Head of caudate nucleus (tissue), 42 donors: Measurements from ENCODE around the gene IL5RA.

Experiments
- DNase-seq, 42 donors: peaks; one replicate each; pipeline versions ENCODE4 v3.0.0 to v3.0.0-alpha.2; 2020 to 2021; ENCODE audit warnings: mixed read lengths in 7 of 42
- intact Hi-C: fragments of 100-400 bp; cut with DNase I; formaldehyde crosslinking; loops from one replicate; pipeline ENCODE4 v1.15.0; 2022

The IL5RA gene

DNA sequence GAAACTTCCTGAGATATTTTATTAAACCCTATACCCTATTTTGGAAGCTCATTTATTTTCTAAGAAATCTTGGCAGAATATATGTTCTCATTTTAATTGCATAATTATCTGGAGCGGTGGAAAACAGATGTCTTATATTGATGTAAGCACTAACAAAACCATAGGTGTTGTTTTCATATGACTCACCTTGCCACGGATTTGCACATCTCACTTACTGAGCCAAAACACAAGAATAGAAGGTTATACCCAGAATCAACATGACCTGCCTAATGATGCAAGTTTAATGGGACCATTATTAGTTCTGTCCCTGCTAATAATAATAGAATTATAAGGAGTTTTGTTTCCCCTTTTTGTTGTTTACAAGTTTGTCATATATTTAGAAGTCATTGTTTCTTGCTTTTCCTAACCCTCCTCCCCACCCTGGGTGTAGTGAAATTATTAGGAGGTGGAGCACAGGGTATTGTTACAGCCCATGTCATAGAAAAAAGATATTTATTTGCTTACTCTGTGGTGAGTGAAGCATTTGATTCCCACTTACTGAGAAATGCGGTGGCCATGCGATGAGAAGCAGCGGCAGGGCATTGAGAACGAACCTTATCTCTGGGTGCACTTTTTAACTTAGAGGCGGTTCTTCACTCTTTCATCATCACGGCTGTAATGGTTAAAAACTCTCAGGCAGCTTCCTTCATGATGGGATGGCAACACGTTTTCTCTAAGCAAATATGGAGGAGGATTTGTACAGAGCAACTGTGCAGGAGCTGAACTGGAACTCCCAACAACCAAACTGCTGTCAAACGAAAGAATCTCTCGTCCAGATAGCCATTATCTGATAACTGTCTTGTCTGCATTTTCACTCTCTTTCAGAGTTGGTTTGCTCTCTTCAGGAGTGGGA, 521 bp downstream of the IL5RA start:
- no peak for DNase-seq
- intact Hi-C loops, result no loop called here

DNA sequence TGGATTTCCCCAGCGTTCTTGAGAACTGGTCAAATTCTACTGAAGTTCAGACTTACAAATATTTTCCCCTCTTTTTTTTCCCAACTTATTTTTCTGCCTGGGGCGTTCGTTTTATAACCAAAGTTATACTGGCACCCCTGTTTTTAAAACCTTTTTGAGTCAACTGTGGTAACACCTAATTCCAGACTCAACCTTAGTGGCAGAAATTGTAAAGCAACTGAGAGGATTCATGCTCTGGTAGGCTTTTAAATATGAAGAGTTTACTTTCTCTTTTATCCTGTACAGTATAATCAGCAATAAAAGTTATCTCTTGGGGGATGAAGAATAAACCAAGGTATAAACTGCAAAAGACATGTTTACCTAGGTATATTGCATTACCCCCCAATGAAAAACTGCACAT, 2.3 kb downstream of the IL5RA start:
- intact Hi-C loops, result no loop called here

DNA sequence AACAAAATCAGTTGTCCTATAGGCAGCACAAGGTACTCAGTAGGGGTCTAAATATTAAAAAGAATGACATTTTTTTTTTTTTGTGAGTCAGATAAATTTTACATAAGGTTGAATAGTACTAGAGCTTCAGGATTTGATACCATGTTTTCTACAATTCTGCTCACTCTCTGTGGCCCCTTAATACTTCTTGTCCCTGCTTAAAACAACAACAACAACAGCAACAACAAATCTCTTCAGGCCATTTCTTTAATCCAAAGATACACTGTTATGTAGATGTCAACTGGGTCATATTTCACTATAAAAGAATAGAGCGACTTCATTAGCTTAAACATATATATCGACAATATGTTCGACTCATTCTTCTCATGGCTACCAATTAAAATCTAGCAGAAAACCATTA, 3.0 kb downstream of the IL5RA start:
- intact Hi-C loops, result no loop called here
- DNase-seq, result no peak

More for the DNA sequence above, 2.3 kb downstream of the IL5RA start:
- no peak for DNase-seq

DNA sequence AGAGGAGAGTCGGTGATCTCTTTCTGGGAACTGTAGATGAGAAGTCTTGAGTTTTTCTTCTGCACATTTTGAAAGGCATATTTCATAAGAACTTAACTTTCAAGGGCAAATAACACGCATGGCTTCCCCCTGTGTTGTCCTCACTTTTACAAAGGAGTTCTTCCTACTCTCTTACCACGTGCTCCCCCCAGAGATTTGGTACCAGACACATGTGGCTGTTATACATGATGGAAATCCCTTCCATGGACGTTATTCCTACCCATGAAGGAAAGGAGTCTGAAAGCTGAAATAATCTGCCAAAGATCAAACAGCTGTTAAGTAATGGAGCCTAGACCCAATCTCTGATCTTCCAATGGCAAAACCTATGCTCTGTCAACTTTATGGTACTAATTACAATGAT, 4.4 kb downstream of the IL5RA start:
- intact Hi-C loops, result no loop called here
- no peak for DNase-seq

DNA sequence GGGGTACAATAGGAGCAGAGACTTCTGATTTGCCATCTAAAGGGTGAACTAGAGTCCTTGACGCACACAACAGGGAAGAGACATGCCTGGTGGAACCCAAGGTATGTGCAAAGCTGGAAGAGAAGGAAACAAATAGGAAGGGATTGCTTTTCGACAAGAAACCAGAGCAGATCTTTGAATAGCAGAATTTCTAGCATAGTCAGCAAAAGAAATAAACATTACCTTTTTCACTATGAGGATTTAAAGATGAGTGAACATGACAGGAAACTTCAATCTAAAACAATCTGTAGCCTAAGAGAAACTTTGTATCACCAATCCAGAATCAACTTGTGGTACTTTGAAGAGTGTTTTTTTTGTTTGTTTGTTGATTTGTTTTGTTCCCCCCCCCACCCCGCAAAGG, 4.9 kb downstream of the IL5RA start:
- DNase-seq, result no peak
- intact Hi-C loops, result no loop called here

DNA sequence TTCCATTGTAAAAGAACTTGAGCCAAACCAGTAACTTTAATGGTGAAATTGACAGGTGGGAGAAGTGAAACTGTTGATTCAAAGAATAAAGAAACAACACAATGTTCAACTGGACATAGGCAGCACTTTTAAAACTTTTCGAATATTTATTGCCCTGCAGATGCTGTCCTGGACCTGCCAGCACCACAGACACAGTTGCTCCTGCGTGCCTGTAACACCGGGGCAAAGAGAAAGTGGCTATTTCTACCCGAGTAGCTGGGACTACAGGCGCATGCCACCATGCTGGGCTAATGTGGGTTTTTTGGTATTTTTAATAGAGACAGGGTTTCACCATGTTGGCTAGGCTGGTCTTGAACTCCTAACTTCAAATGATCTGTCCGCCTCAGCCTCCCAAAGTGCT, 7.4 kb downstream of the IL5RA start:
- no peak for DNase-seq
- intact Hi-C loops, result no loop called here

DNA sequence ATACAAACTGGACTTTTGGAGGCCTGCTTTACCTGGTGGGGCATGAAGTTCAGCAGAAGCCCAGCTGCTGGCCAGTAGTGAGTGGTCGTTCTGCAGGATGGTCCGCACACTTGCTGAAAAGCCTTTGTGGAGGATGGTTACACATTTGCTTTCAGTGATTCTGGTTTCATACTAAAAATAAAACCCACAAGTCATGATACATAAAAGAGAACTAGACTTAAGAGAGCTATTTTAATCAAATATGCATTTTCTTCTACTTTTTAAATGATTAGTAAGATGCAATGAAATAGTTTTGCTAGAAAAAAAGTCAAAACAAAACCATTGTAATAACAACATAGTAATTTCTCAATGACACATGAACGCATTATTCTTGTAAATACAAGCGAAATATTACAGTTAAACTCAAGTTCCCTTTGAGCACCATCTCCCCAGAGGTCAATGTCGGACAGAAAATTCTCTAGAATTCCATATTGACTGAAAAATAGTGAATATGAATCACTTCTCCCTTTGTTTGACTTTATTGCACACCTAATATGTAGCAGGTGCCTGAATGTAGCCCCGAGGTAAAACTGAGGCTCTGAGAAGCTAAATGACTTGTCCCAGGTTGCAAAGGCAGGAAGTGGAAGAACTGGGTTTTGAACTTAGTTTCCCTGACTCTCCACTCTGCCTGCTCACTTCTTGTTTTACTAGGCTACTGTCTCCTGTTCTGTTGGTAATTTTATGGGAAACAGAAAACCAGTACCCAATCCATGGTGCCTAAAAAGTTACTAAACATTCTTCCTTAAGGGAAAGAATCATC, 8.3 kb downstream of the IL5RA start:
- intact Hi-C loops, result no loop called here

DNA sequence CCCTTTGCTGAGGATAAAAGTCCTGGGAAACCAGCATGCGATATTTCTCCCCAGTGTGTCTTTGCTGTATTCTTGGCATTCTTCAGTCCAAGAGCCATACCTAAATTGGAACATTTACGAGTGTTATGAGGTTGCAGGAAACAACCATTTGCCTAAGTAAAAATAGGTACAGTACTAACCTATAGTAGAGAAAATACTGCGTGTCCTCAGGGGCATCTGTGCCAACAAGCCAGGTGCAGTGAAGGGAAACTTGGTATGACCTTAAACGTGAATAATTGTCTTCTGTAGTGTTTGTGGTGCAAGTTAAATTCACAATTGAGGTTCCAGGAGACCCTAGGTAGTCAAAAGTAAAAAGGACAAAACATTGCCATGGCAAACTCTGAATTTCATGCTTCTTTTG, 12.2 kb downstream of the IL5RA start:
- DNase-seq, result no peak
- intact Hi-C loops, result no loop called here

More for the DNA sequence above, 8.3 kb downstream of the IL5RA start:
- no peak for DNase-seq

DNA sequence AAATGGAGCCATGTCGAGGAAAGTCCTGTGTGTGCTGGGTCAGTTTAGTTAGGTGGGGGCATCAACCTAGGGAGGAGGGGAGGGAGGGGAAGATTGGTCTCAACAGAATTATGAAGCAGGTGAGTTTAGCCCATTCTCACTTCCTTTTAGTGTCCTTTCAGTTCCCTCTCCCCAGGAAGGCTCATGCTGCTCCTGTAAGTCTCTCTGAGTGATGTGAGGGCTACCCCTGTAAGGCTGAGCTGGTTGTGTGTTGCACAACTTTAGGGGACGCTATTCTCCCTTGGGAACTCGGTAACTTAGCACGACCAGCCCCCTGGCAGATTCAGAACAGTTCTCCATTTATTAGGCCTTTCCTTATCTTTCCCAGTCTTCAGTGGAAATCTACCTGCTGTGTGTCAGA, 21.2 kb downstream of the IL5RA start:
- DNase-seq, result no peak
- intact Hi-C loops, result no loop called here

DNA sequence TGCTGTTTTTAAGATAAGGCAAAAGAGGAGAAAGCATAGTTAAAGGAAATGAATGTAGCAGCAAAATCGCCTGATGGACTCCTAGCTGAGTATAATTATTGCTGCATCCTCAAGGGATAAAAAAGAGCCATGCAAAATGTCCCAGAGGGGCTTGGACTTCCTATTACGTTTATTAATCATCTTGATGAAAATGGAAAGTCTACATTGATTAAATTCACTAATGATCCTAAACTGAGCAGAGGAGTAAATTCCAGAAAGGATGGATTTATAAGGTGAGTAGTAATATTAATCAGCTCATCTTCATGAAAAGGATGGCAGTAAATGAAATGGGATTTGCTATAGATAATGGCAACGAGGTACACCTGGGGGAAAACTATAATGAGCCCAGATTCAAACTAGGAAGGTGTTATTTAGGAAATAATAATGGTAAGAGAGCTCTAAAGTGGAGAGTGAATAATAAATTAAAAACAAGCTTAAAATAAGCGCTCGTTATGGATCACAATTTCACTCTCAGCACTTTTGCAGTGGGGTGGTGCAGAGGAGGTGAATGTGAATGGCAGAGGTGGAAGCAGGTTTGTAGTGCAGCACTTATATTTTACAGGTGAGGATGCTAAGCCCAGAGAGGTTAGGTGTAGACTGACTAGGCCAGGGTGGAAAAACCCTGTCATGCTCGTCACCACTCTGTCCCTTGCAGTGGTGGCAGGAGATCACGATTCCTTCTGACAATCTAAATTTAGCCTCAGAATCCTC, 22.3 kb downstream of the IL5RA start:
- DNase-seq, result peak in 13 of 42 donors; percentile 1 to 51 (median 20)
- intact Hi-C loops, result no loop called here

DNA sequence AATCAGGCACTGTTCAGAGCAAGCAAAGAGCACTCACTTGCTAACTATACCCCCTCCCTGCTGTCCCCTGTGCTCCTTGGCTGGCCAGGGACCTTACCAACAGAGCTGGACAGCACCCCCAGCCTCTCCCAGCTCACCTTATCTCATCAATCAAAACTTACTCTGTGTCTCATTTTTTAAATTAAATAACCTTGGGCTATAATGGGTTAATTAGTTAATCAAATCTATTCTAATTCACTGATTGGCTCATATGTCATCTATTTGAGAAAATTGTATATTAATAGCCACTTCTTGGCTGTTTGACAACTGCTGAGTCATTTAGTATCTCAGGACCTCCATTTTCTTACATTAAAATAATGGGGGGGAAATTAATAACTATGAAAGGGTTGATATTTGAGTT, 22.9 kb downstream of the IL5RA start:
- DNase-seq, result no peak
- intact Hi-C loops, result no loop called here

DNA sequence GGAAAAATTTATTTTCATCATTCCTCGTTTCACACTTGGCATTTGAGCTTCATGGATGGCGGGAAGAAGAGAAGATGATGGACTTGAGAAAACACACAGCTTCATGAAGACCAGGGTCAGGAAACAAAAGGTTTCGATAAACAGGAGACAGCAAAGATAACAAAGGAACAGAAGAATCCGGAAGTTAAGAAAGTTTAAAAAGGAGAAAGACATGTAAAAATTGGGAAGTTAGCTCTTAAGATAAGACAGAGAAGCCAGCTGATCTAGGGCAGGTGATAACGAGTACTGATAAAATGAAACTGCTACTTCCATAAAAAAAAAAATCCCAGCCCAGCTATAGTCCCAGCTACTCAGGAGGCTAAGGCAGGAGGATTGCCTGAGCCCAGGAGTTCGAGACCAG, 23.9 kb downstream of the IL5RA start:
- no peak for DNase-seq
- intact Hi-C loops, result no loop called here

DNA sequence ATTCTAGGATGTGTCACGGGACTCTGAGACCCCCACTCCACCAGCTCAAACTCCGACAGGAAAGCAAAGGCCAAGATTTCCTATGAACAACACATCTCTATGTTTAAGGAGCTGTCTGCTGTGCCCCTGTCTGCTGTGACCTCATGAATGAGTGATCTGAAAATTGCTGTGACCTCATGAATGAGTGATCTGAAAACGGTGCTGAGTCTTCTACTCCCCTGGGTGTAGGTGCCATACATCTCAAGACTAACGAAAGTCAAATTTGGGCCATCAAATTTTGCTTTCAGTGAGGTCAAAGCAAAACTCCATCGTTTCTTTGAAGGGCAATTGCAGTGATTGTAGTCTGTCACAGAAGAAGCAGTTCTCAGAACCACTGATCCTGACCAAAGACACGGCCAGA, 24.4 kb downstream of the IL5RA start:
- intact Hi-C loops, result no loop called here
- DNase-seq, result no peak

DNA sequence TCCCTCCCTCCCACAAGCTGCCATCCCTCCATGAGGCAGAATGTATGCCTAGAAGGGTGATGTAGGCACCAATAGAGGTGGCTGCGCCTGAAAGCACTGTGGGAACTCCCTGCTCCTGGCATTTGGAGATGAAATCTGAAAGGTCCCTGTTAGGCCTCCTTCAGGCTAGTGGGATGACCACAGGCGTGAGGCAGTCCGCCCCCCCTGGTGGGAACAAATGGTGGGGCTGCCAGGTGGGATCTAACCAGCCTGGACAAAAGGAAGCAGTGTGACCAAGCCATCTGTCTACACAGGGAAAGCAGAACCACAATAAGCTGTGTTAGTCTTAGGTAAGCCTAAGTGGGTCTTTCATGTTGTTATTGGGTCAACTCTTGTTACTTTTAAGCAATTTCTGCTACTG, 25.3 kb downstream of the IL5RA start:
- intact Hi-C loops, result no loop called here
- DNase-seq, result no peak

DNA sequence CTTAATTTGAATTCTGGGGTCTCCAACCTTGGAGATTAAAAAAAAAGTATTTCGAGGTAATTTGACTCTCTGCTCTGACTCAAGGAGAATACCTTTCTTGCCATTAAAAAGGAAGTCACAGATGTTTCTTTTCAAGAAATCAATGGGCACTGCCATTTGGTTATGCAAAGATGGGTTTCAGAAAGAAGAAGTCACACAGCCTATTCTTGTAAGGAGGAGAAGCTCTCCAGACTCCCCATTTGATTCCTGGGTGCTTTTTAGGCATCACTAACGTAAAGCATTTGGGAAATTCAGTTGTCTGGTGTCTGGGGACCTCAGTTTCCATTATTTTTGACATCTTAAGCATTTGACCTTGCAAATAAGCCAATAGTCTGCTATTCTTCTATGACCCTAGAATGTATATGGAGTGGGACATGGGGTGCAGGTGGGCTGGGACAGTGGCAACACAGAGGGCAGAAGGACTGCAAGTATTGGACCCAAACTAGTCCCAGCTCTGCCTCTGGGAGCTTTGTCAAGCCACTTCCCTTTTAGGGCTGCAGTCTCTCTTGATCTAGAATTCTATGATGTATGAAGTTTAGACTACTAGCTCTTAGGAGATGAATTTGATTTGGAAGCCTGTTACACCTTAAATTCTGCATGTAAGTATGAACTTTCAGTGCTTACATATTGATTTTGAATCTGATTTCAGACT, 27.8 kb downstream of the IL5RA start:
- intact Hi-C loops, result no loop called here
- no peak for DNase-seq

DNA sequence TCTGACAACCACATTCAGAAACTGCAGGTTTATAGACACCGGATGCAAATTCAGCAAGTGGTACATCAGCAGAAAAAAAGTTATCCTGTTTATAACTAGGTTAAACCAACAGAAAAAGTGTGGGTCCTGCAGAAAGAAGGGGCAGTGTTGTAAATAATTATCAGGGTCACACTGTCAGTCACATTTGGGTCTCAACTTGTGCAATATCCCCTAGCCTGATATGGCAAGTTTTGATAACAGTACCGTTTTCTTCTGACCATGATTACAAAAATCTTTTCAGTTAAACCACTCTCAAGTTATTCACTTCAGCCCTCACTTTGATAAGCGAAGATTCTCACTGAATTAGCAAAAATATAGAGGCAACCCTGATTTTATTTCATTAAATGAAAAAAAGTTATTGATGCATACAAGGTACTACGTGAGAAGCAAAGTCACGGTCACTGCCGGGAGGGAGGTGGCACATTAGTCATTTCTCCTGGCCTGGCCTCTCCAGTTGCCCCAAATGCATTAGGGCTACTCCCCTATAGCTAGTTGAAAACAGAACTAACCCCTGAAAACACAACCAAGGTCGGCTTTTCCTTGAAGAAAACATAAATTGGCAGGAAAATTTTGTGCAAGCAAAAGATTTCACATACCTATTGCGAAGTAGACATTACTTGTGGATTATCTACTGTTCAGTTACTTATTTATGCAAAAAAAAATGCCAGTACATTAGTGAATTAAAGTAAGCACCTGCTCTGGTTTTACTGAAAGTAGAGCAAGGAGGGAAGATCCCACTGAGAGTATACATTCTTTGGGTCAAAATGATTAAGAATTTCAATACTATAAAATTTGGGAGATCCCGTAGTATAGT, 28.6 kb downstream of the IL5RA start:
- intact Hi-C loops, result no loop called here

DNA sequence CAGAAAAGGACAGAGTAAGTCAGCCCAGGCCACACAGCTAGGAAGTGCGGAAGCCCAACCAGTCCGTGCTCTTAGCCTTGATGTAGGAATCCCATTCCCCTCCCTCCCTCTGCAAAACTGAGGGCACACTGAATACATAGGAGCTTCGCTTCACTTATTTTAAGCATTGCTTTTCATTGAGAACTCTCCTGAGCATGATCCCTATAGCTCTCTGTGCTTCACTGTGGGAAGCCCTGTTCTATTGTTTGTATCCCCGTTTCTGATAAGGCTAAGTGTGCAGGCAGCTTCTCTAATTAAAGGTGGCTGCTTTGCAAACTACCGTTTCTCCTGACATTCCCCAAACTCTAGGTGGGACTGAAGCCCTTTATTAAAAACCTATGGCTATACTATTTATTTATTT, 29.9 kb downstream of the IL5RA start:
- intact Hi-C loops, result no loop called here
- DNase-seq, result no peak

More for the DNA sequence above, 28.6 kb downstream of the IL5RA start:
- no peak for DNase-seq

DNA sequence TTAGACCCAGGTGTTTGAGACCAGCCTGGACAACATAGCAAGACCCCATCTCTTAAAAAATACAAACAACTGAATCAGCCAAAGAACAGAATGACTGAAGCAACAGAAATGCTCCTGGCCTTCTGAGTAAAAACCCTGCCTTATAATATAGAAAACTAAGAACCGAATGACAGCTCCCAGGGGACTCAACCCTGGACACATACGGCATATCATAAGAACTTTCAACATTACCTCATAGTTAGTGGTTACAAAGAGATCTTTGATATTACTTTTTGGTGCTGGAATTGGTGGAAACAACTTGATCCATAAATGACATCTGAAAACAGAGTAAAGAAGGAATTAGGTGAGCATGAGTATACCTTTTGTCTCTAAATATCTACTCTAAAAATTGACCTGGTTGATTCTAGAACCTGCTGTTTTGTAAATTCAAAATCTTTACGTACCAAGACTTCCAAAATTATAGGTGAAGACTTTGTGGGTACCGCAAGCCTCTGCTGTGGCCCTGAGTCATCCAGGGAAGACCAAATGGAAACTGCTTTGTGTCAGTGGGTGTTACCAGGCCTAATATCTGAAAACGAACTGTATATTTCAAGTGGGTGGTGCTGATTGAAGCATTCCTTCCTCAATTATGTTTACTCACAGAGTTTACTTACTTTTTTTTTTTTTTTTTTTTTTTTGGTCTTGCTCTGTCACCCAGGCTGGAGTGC, 35.5 kb downstream of the IL5RA start:
- intact Hi-C loops, result no loop called here

More for the DNA sequence above, 35.5 kb downstream of the IL5RA start:
- no peak for DNase-seq
